ENCODE results near the gene LRCH3.

The LRCH3 gene

DNA sequence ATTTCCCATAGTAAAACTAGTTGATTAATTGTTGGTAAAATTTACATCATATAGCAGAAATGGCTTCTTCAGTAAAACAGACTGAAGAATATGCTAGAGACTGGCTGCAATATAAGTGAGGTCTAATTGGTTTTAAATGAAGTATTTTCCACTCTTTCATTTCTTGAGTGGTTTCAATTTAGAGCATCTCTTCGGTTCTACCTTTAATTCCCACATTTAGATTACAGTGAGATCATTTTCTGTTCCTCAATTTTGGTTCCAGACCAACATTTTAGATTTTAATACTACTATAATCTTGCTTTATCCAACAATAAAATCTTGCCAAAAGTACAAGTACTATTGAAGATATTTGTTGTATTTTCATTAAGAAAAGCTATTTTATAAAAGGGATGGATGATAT is 1.0 kb upstream of the LRCH3 start:
- TF ChIP-seq, protein P1, sequence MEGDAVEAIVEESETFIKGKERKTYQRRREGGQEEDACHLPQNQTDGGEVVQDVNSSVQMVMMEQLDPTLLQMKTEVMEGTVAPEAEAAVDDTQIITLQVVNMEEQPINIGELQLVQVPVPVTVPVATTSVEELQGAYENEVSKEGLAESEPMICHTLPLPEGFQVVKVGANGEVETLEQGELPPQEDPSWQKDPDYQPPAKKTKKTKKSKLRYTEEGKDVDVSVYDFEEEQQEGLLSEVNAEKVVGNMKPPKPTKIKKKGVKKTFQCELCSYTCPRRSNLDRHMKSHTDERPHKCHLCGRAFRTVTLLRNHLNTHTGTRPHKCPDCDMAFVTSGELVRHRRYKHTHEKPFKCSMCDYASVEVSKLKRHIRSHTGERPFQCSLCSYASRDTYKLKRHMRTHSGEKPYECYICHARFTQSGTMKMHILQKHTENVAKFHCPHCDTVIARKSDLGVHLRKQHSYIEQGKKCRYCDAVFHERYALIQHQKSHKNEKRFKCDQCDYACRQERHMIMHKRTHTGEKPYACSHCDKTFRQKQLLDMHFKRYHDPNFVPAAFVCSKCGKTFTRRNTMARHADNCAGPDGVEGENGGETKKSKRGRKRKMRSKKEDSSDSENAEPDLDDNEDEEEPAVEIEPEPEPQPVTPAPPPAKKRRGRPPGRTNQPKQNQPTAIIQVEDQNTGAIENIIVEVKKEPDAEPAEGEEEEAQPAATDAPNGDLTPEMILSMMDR (IDR thresholded peaks at IDR 0.05; ENCODE audit: low read depth, low read length) = no peak
- DNase-seq (ENCODE audit: low read depth, low spot score) = no peak
- no peak overlapping the region for H3K4me3 ChIP-seq (ENCODE audit: low read depth, low read length)
- in situ Hi-C loops (cut with HindIII; ENCODE audit: low sequenced_read_pairs) = no loop called here

DNA sequence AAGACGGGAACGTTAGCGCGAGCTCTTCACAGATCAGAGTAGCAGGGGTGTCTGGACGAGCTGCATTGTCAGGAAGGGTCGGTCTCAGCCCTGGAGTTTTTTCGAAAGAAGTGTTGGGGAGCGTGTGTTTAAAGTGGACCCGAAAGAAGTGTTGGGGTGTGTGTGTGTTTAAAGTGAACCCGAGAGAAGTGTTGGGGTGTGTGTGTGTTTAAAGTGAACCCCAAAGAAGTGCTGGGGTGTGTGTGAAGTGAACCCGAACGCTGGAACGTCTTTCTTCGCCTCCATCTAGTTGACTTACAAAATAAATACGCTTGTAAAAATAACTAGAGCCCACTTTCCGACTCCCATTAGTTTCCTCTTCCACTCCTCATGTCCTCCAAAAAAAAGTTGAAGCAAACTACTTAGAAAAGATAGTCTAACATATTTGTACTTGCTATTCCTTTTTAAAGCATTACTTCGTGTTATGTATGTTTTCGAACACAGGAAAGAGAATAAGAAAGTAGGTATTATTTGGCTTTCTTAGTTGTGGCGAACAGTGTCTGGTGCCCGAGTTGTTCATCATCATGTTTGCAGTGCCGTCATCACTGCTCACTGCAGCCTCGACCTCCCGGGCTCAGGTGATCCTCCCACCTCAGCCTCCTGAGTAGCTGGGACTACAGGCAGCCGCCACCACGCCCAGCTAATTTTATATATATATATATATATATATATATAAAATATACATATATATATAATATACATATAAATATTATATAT is 1.0 kb downstream of the LRCH3 start:
- H3K4me3 ChIP-seq (ENCODE audit: low read depth, low read length) = peak overlapping the region; percentile 85
- peak; percentile 45 for DNase-seq (ENCODE audit: low read depth, low spot score)
- in situ Hi-C loops (cut with HindIII; ENCODE audit: low sequenced_read_pairs) = no loop called here
- TF ChIP-seq, protein P1 (IDR thresholded peaks at IDR 0.05; ENCODE audit: low read depth, low read length) = no peak

DNA sequence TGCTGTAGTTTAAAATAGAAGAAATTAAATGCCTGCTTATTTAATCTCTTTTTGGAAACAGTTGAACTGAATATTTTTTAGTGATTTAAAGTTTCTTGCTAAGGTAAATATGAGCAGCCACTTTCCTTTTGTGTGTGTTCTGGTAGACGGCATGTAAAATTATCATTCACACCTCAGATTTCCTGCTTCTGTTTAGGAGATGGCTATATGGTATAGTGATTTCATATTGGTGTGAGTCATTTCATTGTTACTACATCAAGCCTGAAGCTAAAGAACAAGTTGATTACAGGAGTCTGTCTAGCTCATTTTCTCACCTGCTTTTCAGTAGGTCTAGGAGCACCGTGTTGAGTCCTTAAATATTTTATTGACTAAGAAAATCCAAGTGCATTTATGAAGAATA is 2.2 kb downstream of the LRCH3 start:
- no peak overlapping the region for H3K4me3 ChIP-seq (ENCODE audit: low read depth, low read length)
- in situ Hi-C loops (cut with HindIII; ENCODE audit: low sequenced_read_pairs) = no loop called here
- peak; percentile 34 for DNase-seq (ENCODE audit: low read depth, low spot score)
- TF ChIP-seq, protein P1 (IDR thresholded peaks at IDR 0.05; ENCODE audit: low read depth, low read length) = no peak

DNA sequence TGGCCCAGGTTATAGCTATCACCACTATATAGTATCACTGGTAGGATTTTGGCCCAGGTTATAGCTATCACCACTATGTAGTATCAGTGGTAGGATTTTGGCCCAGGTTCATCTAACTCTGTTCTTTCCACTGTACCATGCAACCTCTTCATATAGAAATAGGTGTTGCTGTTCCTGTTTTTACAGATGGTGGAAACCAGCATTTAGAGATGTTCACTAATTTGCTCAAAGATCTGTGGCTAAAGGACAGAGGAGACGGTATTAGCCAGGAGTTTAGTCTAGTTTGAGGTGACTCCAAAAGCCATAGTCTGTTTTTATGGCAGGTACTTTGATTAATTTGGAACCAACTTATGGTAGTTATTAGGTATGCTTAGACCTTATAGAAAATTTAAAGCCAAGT is 3.1 kb downstream of the LRCH3 start:
- no peak for DNase-seq (ENCODE audit: low read depth, low spot score)
- no peak overlapping the region for H3K4me3 ChIP-seq (ENCODE audit: low read depth, low read length)
- in situ Hi-C loops (cut with HindIII; ENCODE audit: low sequenced_read_pairs) = no loop called here
- TF ChIP-seq, protein P1 (IDR thresholded peaks at IDR 0.05; ENCODE audit: low read depth, low read length) = no peak

DNA sequence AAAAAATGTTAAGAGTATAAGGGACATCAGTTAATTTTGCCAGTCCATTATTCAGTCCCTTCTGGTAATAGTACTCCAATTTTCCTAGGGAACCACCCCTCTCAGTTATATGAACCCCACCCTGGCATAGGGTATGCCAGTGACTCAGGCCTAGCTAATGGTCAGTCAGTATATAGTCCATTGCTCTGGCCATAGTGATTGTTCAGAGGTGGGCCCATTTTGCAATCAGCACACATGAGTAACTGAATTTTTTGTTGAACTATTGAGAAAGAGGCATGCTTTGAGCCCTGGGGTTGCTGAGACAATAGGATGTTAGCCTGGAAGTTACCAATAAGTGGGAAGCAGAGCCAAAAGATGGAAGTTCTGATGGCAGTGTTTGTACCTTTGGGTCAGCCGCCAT is 4.1 kb downstream of the LRCH3 start:
- in situ Hi-C loops (cut with HindIII; ENCODE audit: low sequenced_read_pairs) = no loop called here
- TF ChIP-seq, protein P1 (IDR thresholded peaks at IDR 0.05; ENCODE audit: low read depth, low read length) = no peak
- no peak for DNase-seq (ENCODE audit: low read depth, low spot score)
- H3K4me3 ChIP-seq (ENCODE audit: low read depth, low read length) = no peak overlapping the region

DNA sequence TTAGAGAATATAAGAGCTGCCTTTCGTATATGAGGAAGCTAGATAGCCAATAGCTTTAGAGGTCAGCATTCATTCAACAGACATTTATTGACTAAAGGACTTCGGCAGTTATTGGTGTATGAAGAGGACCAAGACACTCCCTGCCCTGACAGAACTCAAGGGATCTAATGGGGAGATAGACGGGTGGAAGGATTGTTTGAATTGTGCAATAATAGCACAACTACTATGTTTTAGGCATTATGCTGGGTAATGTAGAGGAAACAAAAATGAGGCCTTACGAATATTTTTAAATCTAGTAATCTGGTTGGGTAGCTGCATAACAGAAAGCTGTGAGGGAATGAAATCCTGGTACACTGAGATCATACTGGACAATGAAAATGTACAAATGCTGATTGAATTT is 5.0 kb downstream of the LRCH3 start:
- in situ Hi-C loops (cut with HindIII; ENCODE audit: low sequenced_read_pairs) = no loop called here
- H3K4me3 ChIP-seq (ENCODE audit: low read depth, low read length) = no peak overlapping the region
- TF ChIP-seq, protein P1 (IDR thresholded peaks at IDR 0.05; ENCODE audit: low read depth, low read length) = no peak
- DNase-seq (ENCODE audit: low read depth, low spot score) = no peak
